KMS-11 (cell line): Measurements from ENCODE around the gene SDK2.

Experiments
- H2AFZ ChIP-seq: fragments of 200-600 bp; sonication (generic); 2 replicates; pipeline ENCODE4 v1.6.1; 2016; ENCODE audit warnings: antibody characterized with exemption, mixed run types, low read depth
- H3K27ac ChIP-seq: fragments of 200-600 bp; sonication (generic); 2 replicates; pipeline ENCODE4 v1.6.1; 2016; ENCODE audit warnings: mild to moderate bottlenecking, mixed run types
- H3K27me3 ChIP-seq: fragments of 200-600 bp; sonication (generic); 2 replicates; pipeline ENCODE4 v1.6.1; 2017; ENCODE audit warnings: mild to moderate bottlenecking, low read depth, mixed run types, moderate library complexity; ENCODE audit not compliant: insufficient read depth
- H3K36me3 ChIP-seq: fragments of 200-600 bp; sonication (generic); 2 replicates; pipeline ENCODE4 v1.6.1; 2017; ENCODE audit warnings: mild to moderate bottlenecking, mixed run types; ENCODE audit not compliant: insufficient read depth
- H3K4me1 ChIP-seq: fragments of 200-600 bp; sonication (generic); 2 replicates; pipeline ENCODE4 v1.6.1; 2016; ENCODE audit warnings: mild to moderate bottlenecking, low read depth, mixed run types; ENCODE audit not compliant: poor library complexity, severe bottlenecking
- H3K4me2 ChIP-seq: fragments of 200-600 bp; sonication (generic); 2 replicates; pipeline ENCODE4 v1.7.0; 2016; ENCODE audit warnings: mild to moderate bottlenecking, mixed run types
- H3K4me3 ChIP-seq: fragments of 200-600 bp; sonication (generic); IDR thresholded peaks from 2 replicates; pipeline ENCODE4 v1.6.1; 2017; ENCODE audit warnings: low read depth, low read length, mixed read lengths; ENCODE audit not compliant: insufficient read depth
- H3K79me2 ChIP-seq: fragments of 200-600 bp; sonication (generic); 2 replicates; pipeline ENCODE4 v1.6.1; 2016; ENCODE audit warnings: low read depth, mixed run types; ENCODE audit not compliant: insufficient read depth
- H3K9ac ChIP-seq: fragments of 200-600 bp; sonication (generic); 2 replicates; pipeline ENCODE4 v1.6.1; 2016; ENCODE audit warnings: mild to moderate bottlenecking, mixed run types
- H4K20me1 ChIP-seq: fragments of 200-600 bp; sonication (generic); 2 replicates; pipeline ENCODE4 v1.6.1; 2016; ENCODE audit warnings: mild to moderate bottlenecking, mixed run types; ENCODE audit not compliant: insufficient read depth
- TF ChIP-seq, protein P1 (sequence below): fragments of 200-600 bp; sonication (generic); conservative IDR thresholded peaks from 2 replicates; pipeline ENCODE4 v1.6.1; 2017; ENCODE audit warnings: low read depth, mild to moderate bottlenecking, antibody characterized with exemption, low read length, moderate library complexity, mixed read lengths

SDK2 gene

DNA sequence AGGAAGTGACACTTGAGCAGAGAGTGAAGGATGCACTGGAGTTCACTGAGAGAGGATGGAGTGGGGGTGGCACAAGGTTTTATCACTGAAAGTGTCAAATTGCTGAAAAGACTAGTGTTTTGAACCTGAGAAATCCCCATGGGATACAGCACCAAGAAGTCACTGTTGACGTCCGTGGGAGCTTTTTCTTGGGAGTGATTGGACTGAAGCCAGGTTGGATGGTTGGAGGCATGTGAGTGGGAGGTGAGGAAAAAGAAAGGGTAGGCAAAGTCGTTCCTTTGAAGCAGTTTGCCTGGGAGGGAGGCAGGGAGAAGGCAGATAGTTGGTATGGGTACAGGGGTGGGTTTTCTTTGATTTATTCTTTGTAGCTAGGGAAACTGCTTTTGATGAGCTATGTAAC lies 39.9 kb upstream of the SDK2 start:
- H3K79me2 ChIP-seq: no peaks in the 10 kb centered on the region
- no peak overlapping the region for H3K27ac ChIP-seq
- no peaks in the 10 kb centered on the region for H3K36me3 ChIP-seq
- H4K20me1 ChIP-seq: no peaks in the 10 kb centered on the region
- H3K4me1 ChIP-seq: no peaks in the 10 kb centered on the region
- H3K4me3 ChIP-seq: no peak overlapping the region
- peaks cover 19% of the 10 kb centered on the region; the same call in 1 of the 2 replicates for H3K27me3 ChIP-seq
- no peak overlapping the region for H3K4me2 ChIP-seq
- TF ChIP-seq, protein P1, sequence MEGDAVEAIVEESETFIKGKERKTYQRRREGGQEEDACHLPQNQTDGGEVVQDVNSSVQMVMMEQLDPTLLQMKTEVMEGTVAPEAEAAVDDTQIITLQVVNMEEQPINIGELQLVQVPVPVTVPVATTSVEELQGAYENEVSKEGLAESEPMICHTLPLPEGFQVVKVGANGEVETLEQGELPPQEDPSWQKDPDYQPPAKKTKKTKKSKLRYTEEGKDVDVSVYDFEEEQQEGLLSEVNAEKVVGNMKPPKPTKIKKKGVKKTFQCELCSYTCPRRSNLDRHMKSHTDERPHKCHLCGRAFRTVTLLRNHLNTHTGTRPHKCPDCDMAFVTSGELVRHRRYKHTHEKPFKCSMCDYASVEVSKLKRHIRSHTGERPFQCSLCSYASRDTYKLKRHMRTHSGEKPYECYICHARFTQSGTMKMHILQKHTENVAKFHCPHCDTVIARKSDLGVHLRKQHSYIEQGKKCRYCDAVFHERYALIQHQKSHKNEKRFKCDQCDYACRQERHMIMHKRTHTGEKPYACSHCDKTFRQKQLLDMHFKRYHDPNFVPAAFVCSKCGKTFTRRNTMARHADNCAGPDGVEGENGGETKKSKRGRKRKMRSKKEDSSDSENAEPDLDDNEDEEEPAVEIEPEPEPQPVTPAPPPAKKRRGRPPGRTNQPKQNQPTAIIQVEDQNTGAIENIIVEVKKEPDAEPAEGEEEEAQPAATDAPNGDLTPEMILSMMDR: no peak
- no peak overlapping the region for H2AFZ ChIP-seq
- H3K9ac ChIP-seq: no peak overlapping the region

DNA sequence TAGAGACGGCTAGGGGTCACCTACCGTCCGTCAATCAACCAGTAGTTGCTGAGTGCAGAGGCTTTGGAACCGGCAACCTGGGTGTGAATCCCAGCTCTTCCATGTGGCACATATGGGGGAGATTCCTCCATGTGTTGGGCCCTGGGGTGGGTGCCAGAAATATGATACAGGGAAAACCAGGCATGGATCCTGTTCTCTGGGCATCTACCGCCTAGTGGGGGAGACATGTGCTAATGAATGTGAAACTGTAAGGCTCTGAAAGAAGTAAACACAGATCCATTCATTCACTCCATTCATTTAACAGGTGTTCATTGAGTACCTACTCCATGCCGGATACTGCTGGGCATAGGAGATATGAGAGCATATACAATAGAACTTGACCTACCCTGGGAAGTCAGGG lies 39.5 kb upstream of the SDK2 start:
- Histone ChIP-seq H3K4me2 (no peak overlapping the region), H3K79me2 (no peaks in the 10 kb centered on the region), H2AFZ (no peak overlapping the region), H3K36me3 (no peaks in the 10 kb centered on the region), H4K20me1 (no peaks in the 10 kb centered on the region), H3K27me3 (peaks cover 19% of the 10 kb centered on the region; the same call in 1 of the 2 replicates), H3K27ac (no peak overlapping the region), H3K4me1 (no peaks in the 10 kb centered on the region), H3K9ac (no peak overlapping the region), H3K4me3 (no peak overlapping the region)
- TF ChIP-seq, protein P1: no peak

DNA sequence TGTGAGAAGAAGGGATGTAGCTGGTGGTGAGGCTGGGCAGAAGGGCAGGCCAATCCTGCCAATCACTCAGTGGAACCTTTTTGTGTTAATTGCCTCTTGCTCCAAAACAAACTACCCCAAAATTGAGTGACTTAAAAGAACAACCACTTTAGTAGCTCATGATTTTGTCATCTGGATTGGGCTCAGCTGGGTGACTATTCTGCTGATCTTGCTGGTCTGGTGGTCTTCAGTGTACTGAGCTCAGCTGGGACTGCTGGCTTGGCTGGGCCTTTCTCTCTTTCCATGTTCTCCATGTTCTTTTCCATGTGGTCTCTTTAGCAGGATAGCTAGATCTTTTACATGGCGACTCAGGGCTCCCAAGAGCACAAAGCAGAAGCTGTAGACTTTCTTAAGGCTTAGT lies 37.7 kb upstream of the SDK2 start:
- no peaks in the 10 kb centered on the region for H3K79me2 ChIP-seq
- H3K4me3 ChIP-seq: no peak overlapping the region
- H2AFZ ChIP-seq: no peak overlapping the region
- TF ChIP-seq, protein P1: no peak
- H3K27ac ChIP-seq: no peak overlapping the region
- no peak overlapping the region for H3K9ac ChIP-seq
- H3K36me3 ChIP-seq: no peaks in the 10 kb centered on the region
- H3K4me2 ChIP-seq: no peak overlapping the region
- H3K4me1 ChIP-seq: no peaks in the 10 kb centered on the region
- H3K27me3 ChIP-seq: peaks cover 8% of the 10 kb centered on the region; the same call in 1 of the 2 replicates
- H4K20me1 ChIP-seq: no peaks in the 10 kb centered on the region

DNA sequence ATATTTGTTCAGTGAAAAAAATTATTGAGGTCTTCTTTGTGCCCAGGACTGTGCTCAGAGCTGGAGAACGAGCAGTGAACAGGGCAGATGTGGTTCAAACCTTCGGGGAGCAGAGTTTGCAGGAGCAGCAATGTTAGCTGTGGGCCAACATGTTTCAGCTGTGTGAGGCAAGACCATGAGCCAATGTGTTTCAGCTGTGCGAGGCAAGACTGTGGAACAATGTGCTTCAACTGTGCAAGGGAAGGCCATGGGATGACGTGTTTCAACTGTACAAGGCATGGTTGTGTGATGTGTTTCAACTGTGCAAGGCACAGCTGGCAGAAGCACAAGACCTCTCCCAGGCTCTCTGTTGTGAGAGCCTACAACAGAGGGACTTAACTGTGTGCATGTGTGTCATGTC lies 35.2 kb upstream of the SDK2 start:
- no peak overlapping the region for H3K4me2 ChIP-seq
- no peak overlapping the region for H3K4me3 ChIP-seq
- no peaks in the 10 kb centered on the region for H3K36me3 ChIP-seq
- no peaks in the 10 kb centered on the region for H3K79me2 ChIP-seq
- no peaks in the 10 kb centered on the region for H3K4me1 ChIP-seq
- H3K9ac ChIP-seq: no peak overlapping the region
- no peaks in the 10 kb centered on the region for H4K20me1 ChIP-seq
- TF ChIP-seq, protein P1: no peak
- no peak overlapping the region for H2AFZ ChIP-seq
- H3K27me3 ChIP-seq: peaks cover 14% of the 10 kb centered on the region; the same call in 1 of the 2 replicates
- H3K27ac ChIP-seq: no peak overlapping the region
